Brain microvascular endothelial cell (primary cell): ENCODE measurements around the gene CLDN15.
"Not testable (repeated sequence)": the region's sequence is repeated elsewhere in the genome, so short reads cannot be mapped to it uniquely, and the experiment has no call there.

Experiments used
- DNase-seq: peaks from one replicate; pipeline ENCODE4 v3.0.0-alpha.2; 2020
- H3K27ac ChIP-seq: fragments of 250-450 bp; sonication (Bioruptor Pico); 2 replicates; pipeline ENCODE4 v1.5.1; 2020; ENCODE audit warnings: mild to moderate bottlenecking, moderate library complexity
- H3K27me3 ChIP-seq: fragments of 250-450 bp; sonication (Bioruptor Pico); replicated peaks from 2 replicates; pipeline ENCODE4 v1.5.1; 2020; ENCODE audit warnings: mild to moderate bottlenecking
- H3K36me3 ChIP-seq: fragments of 250-450 bp; sonication (Bioruptor Pico); replicated peaks from 2 replicates; pipeline ENCODE4 v1.5.1; 2020; ENCODE audit warnings: mild to moderate bottlenecking
- H3K4me3 ChIP-seq: 2 replicates; pipeline ENCODE4 v1.5.1; 2011; ENCODE audit warnings: low read depth, mild to moderate bottlenecking, control low read depth, low read length, moderate library complexity
- CTCF ChIP-seq: IDR thresholded peaks from 2 replicates; pipeline ENCODE4 v1.5.1; 2011; ENCODE audit warnings: low read depth, mild to moderate bottlenecking, moderate library complexity, low read length, control low read depth, inconsistent platforms; ENCODE audit errors: missing control alignments
- in situ Hi-C: cut with HindIII; loops from 2 replicates; pipeline ENCODE4 v1.10.0; 2017; ENCODE audit warnings: low sequenced_read_pairs, low pct_ligation_motif_present

The CLDN15 gene

GRCh38 chr7:101205901-101206664, 31.5 kb downstream of the CLDN15 start:
- peaks cover 14% of the 10 kb centered on the region for H3K27me3 ChIP-seq
- no peak for DNase-seq
- no peak overlapping the region for H3K27ac ChIP-seq
- no peak for TF ChIP-seq CTCF
- H3K36me3 ChIP-seq, result peaks cover 40% of the 10 kb centered on the region
- H3K4me3 ChIP-seq, result no peak overlapping the region
- in situ Hi-C loops, result no loop called here

DNA sequence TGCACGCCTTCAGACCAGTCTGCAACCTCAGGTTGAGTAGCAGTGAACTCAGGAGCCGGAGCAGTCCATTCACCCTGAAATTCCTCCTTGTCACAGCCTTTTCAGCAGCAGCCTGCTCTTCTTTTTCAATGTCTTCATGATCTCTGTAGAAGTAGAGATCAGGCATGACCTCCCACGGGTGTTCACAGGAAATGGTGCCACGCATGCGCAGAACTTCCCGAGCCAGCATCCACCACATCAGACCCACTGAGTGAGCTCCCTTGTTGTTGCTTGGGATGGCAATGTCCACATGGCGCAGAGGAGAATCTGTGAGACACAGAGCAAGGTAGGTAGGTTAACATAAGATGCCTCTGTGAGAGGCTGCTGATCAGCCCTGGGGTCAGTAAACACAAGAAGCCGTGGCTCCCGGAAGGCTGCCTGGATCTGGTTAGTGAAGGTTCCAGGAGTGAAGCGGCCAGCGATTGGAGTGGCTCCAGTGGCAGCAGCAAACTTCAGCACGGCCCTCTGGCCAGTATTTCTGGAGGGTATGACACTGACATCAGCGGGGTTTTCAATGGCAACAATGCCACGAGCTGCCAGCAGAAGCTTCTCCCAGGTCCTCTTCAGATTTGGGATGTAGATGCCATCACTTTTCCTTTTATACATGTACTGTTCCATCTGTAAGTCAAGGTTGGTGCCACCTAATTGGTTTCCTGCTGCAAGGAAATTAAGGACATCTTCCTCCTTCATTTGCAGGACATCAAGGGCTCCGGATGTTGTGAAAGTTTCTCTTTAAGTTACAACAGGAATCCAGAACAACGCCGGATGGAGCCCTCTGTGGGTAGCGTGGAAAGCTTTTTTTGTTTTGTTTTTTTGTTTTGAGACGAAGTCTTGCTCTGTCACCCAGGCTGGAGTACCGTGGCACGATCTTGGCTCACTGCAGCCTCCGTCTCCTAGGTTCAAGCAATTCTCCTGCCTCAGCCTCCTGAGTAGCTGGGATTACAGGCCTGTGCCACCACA, 33.6 kb downstream of the CLDN15 start:
- H3K27ac ChIP-seq, in situ Hi-C loops, H3K4me3 ChIP-seq, DNase-seq: not testable (repeated sequence)
- Histone ChIP-seq H3K36me3 (peaks cover 25% of the 10 kb centered on the region), H3K27me3 (peaks cover 18% of the 10 kb centered on the region)

DNA sequence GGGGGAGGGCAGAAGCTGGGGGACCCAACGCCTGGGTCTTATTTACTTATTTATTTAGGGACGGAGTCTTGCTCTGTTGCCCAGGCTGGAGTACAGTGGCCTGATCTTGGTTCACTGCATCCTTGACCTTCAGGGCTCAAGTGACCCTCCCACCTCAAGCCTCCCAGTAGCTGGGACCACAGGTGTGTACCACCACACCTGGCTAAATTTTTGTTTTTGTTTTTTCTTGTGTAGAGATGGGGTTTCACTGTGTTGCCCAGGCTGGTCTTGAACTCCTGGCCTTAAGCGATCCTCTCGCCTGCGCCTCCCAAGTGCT, 35.0 kb downstream of the CLDN15 start:
- Histone ChIP-seq H3K4me3 (no peak overlapping the region), H3K27ac (no peak overlapping the region), H3K36me3 (peaks cover 11% of the 10 kb centered on the region), H3K27me3 (peaks cover 18% of the 10 kb centered on the region)
- in situ Hi-C loops, result no loop called here
- no peak for TF ChIP-seq CTCF
- DNase-seq, result no peak

DNA sequence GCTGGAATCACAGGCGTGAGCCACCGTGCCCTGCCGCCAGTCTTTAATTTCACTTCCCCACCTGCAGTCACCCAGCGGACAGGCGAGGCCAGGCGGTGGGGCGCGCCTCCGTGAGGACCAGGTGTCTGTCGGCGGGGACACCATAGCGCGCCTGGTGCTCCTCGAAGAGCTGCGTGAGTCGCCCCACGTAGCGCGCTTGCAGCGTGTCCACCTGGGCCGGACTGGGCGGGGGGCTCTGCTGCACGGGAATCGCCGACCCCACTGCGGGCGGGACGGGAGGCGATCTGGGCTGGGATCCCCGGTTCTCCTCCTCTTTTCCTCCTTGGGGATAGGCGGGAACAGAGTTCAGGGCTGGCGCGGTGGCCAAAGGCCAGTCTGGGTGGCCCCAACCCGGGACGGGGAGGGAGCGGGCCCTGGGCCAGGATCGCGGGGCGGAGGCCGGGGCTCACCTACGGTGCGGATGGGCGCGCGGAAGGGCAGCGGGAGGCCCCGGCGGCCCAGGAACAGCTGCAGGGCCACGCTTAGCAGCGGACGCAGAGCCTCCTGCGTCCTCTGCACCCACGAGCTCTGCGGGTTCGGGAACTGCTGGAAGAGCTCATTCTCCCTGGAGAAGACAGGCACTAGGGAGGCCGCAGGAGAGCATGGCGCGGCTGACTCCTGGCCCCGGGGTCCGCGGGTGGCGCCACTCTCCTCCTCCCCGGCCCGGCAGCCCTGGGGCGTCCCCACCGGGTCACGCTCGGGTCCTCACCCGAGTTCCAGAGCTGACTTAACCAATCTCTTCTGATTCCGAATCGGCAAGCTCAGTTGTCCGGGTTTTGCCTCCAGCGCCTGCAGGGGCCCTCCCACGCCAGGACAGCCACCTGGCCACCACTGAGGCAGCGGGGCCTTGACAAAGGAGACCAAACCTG, 35.7 kb downstream of the CLDN15 start:
- TF ChIP-seq CTCF, result no peak
- DNase-seq, result no peak
- Histone ChIP-seq H3K4me3 (no peak overlapping the region), H3K36me3 (peaks cover 5% of the 10 kb centered on the region), H3K27me3 (peaks cover 18% of the 10 kb centered on the region), H3K27ac (no peak overlapping the region)
- in situ Hi-C loops, result no loop called here

GRCh38 chr7:101200862-101201599, 36.6 kb downstream of the CLDN15 start, which contains the start of gene MOGAT3:
MOGAT3 (minus strand) TSS chr7:101201036; CDS start chr7:101200854, 182 bp downstream.
- no peak for DNase-seq
- H3K27me3 ChIP-seq, result peaks cover 18% of the 10 kb centered on the region
- no peaks in the 10 kb centered on the region for H3K36me3 ChIP-seq
- in situ Hi-C loops, result no loop called here
- H3K27ac ChIP-seq, result no peak within 1 kb of the TSS
- no peak for TF ChIP-seq CTCF
- no peak within 1 kb of the TSS for H3K4me3 ChIP-seq
